ENCODE measurements around the gene CYB561D2.

The CYB561D2 gene

GRCh38 chr3:50342813-50343633 is 7.6 kb upstream of the CYB561D2 start:
- DNase-seq: no peak

- no peak for DNase-seq
Observed at GRCh38 chr3:50345008-50345407, 5.7 kb upstream of the CYB561D2 start.

- no peak for DNase-seq
Observed at GRCh38 chr3:50345586-50346234, 5.0 kb upstream of the CYB561D2 start, which contains the start of gene ZMYND10. TSS of gene ZMYND10 (minus strand) at chr3:50345732. CDS start at chr3:50345579, 153 bp downstream.

DNA sequence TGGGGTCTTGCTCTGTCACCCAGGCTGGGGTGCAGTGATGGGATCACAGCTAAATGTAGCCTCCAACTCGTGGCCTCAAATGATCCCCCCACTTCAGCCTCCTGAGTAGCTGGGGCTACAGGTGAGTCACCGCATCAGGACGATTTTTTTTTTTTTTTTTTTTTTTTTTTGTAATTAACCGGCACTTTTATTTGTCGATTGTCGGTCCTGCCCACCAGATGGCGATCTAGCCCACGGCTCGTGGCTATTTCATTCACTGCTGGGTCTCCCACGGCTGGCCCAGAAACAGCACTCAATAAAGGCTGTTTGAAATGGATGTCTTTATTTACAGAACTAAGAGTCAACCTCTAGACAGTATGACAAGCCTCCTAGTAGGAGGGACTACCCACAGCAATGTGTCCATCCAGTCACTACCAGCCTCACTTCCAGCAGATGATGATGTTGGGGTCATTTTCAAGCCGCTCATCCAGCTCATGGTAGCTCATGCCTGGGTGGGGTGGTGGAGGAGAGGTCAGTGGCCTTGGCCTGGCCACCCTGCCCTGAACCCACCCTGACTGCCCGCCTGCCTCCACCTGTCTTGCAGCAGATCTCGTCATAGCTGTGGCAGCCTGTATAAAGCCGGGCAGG is 3.4 kb upstream of the CYB561D2 start:
- DNase-seq: no peak

- no peak for DNase-seq
Observed at GRCh38 chr3:50350213-50350526, 492 bp upstream of the CYB561D2 start.

DNA sequence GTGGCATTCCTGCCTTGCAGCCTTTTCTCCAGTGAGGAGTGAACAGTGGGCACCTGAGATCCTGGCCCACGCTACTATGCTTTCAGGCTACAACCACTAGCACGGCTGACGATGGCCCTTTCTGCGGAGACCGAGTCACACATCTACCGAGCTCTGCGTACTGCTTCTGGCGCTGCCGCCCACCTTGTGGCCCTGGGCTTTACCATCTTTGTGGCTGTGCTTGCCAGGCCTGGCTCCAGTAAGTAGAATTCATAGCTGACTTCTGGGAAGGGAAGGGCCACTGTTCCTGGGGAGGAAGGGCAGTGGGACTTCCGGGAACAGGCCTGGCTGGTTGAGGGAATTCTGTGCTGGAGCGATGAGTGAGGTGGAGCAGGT is 648 bp downstream of the CYB561D2 start:
- DNase-seq: no peak

GRCh38 chr3:50352781-50353180 is 2.1 kb downstream of the CYB561D2 start:
- no peak for DNase-seq

DNA sequence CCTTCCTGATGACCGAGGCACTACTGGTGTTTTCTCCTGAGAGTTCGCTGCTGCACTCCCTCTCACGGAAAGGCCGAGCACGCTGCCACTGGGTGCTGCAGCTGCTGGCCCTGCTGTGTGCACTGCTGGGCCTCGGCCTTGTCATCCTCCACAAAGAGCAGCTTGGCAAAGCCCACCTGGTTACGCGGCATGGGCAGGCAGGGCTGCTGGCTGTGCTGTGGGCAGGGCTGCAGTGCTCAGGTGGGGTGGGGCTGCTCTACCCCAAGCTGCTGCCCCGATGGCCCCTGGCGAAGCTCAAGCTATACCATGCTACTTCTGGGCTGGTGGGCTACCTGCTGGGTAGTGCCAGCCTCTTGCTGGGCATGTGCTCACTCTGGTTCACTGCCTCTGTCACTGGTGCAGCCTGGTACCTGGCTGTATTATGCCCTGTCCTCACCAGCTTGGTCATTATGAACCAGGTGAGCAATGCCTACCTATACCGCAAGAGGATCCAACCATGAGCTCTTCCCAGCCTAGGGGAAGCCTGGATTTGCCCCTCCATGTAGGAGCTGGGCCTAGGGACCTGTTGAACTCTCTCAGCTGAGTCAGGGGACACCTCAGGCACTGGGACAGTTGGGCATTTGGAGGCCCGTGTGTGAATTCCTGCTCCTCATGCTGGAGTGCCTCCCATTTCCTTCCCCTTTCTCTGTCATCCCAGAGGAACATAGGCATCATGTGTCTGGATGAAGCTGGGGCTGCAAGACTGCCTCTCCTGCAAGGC is 2.8 kb downstream of the CYB561D2 start:
- DNase-seq: no peak

GRCh38 chr3:50354186-50354764 is 3.6 kb downstream of the CYB561D2 start:
- DNase-seq: no peak

- no peak for DNase-seq
Observed at GRCh38 chr3:50354850-50355249, 4.2 kb downstream of the CYB561D2 start.

- DNase-seq: no peak
Observed at GRCh38 chr3:50355829-50356552, 5.3 kb downstream of the CYB561D2 start.

DNA sequence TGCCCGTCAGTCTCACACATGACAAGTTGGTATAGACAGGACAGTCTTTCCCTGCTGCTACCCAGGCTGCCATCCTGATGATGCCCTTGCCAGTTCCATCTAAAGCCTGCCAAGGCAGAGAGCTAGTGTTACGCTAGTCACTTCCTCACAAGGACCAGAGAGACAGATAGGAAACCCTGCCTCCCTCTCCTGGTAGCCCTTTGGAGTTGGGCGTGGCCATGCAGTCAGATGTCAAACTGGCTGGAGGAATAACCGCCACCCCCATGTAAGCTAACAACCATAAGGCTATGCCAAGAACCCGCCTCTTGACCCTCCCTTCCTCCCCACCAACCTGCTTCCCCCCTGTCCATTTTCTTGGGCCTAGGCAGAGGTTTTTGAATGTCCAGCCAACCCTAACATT is 5.9 kb downstream of the CYB561D2 start:
- DNase-seq: no peak

DNA sequence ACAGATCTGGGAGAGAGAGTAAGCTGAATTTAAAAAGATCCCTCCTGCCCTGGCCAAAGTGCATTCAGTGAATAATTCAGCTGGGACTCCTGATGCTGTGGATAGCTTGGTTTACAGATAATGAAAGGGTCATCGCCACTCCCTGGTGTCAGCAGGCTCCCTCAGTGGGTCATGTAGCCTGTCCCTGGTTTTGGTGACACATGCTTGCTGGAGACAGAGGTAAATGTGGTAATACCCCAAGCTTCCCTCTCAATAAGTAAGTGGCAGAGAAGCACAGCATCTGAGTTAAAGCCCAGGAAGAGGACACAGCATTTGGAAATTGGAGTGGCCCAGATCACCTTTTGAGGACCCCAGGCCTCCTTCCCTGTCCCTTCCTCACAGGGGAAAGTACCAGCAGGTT is 6.8 kb downstream of the CYB561D2 start:
- no peak for DNase-seq

- no peak for DNase-seq
Observed at GRCh38 chr3:50358355-50358910, 7.8 kb downstream of the CYB561D2 start.

GRCh38 chr3:50358911-50359759 is 8.5 kb downstream of the CYB561D2 start, which contains the start of gene TMEM115:
TSS of gene TMEM115 (minus strand) at chr3:50359521. CDS start at chr3:50359063, 458 bp downstream.
- peak; percentile 46 for DNase-seq

DNA sequence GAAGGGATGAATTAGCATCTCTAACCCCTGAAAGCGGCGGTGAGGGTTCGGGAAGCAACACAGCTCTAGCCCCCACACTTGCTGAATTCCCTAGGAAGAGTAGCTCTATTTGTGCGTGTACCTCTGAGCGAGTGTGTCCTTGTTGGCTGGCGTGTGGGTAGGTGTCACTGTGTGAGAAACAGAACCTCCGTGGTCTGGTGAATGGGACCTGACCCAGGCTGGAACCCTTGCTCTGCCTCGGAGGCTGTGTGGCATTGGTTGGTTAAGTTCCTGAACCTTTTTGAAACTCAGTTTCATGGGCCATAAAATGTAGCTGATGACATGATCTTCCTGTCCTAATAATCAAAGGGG is 9.1 kb downstream of the CYB561D2 start:
- no peak for DNase-seq

GRCh38 chr3:50364573-50365079 is 14.0 kb downstream of the CYB561D2 start:
- no peak for DNase-seq

GRCh38 chr3:50365080-50365841 is 14.6 kb downstream of the CYB561D2 start:
- DNase-seq: no peak

DNA sequence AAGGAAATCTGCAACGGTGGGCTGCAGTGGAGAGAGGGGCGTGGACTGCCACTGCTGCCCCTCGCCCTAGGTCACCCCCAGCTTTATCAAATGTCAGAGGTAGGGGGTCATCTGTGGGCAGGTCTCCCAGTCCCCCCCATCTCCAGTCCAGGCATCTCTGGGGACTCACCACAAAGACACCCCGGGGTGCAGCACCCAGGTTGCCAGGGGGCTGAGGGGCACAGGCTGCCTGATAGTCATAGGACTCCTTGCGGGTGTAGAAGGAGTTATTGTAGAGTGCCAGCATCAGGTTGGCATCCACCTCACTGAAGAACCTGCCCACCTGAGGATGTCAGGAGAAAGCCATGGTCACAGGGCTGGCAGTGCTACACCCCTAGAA is 15.2 kb downstream of the CYB561D2 start:
- DNase-seq: no peak
